HCT116 (cell line): Measurements from ENCODE around the gene SLC66A2. TPM values are rescaled to one million over a fixed set of nuclear protein-coding genes. Genes with fewer than 3 reads are reported as not detected.

Source experiments
- ATAC-seq: fragments of 200-7000 bp; cut with Tn5 transposase; 2 replicates; pipeline ENCODE4 v1.9.1; 2020; ENCODE audit warnings: mild to moderate bottlenecking, moderate library complexity
- BruUV-seq: library from RNA; stranded (reverse); fragments of 400-500 nt; replicated peaks from 2 replicates; lab custom pipeline; 2021; lab: Mats Ljungman, UMichigan
- CTCF ChIA-PET: fragments of 300-600 bp; sonication (Branson Sonifier 250); formaldehyde crosslinking; loops from one replicate; lab custom pipeline; 2021; ENCODE audit warnings: antibody characterized with exemption; lab: Charles Lee
- POLR2A ChIA-PET: fragments of 300-600, 350-600 bp; sonication (Branson Sonifier 250); formaldehyde crosslinking; loops from one replicate; lab custom pipeline; 2021; ENCODE audit warnings: antibody characterized with exemption; lab: Charles Lee
- RAD21 ChIA-PET, 2 experiments: fragments of 300-600 bp; sonication (Branson Sonifier 250); formaldehyde crosslinking; loops; one replicate each; lab custom pipeline; 2023; ENCODE audit warnings: low total read pairs in 2 of 2; ENCODE audit not compliant: uncharacterized antibody in 2 of 2, unreplicated experiment in 2 of 2, low non-redundant PET in 1 of 2; lab: Charles Lee
- DNase-seq: peaks from one replicate; pipeline ENCODE4 v3.0.0-alpha.2; 2010; ENCODE audit warnings: low read depth, low spot score
- H2AFZ ChIP-seq: fragments of 200-600 bp; shearing (Covaris generic), sonication (generic); 2 replicates; pipeline ENCODE4 v1.6.1; 2017; ENCODE audit warnings: low read depth, mixed run types, mixed read lengths, antibody characterized with exemption, low read length; ENCODE audit not compliant: poor library complexity, severe bottlenecking
- H3K27ac ChIP-seq: 2 replicates; pipeline ENCODE4 v1.5.1; 2012; ENCODE audit warnings: low read depth, low read length
- H3K27me3 ChIP-seq: fragments of 200-600 bp; sonication (generic); 2 replicates; pipeline ENCODE4 v1.6.1; 2016; ENCODE audit warnings: mixed run types, low read length, mixed read lengths; ENCODE audit not compliant: insufficient read depth
- H3K36me3 ChIP-seq, 2 experiments: fragments of 200-500 bp in 1 of 2; fragments of 200-600 bp in 1 of 2; sonication (Bioruptor generic) in 1 of 2; sonication (generic) in 1 of 2; 2 replicates each; pipeline versions ENCODE4 v1.5.1 to v1.6.1; 2014 to 2016; ENCODE audit warnings: low read length in 2 of 2, inconsistent platforms in 1 of 2, mixed read lengths in 1 of 2, mixed run types in 1 of 2; ENCODE audit not compliant: insufficient read depth in 2 of 2, control insufficient read depth in 1 of 2
- H3K4me1 ChIP-seq, 2 experiments: fragments of 200-600 bp in 1 of 2; sonication (generic) in 1 of 2; 2 replicates each; pipeline versions ENCODE4 v1.5.1 to v1.6.1; 2012 to 2017; ENCODE audit warnings: low read length in 2 of 2, inconsistent platforms in 1 of 2, mild to moderate bottlenecking in 1 of 2, mixed read lengths in 1 of 2, mixed run types in 1 of 2, moderate library complexity in 1 of 2; ENCODE audit not compliant: insufficient read depth in 2 of 2, control insufficient read depth in 1 of 2
- H3K4me2 ChIP-seq: fragments of 200-600 bp; sonication (generic); 2 replicates; pipeline ENCODE4 v1.6.1; 2017; ENCODE audit warnings: mixed run types, low read length, mixed read lengths
- H3K4me3 ChIP-seq, 2 experiments: fragments of 200-600 bp in 1 of 2; sonication (generic) in 1 of 2; replicated peaks in 1 of 2; 2 replicates each; pipeline ENCODE4 v1.5.1; 2011 to 2016; ENCODE audit warnings: low read length in 2 of 2, control low read depth in 1 of 2, low read depth in 1 of 2, mild to moderate bottlenecking in 1 of 2, mixed read lengths in 1 of 2, mixed run types in 1 of 2
- H3K79me2 ChIP-seq: fragments of 200-600 bp; sonication (generic); 2 replicates; pipeline ENCODE4 v1.6.1; 2017; ENCODE audit warnings: mild to moderate bottlenecking, mixed run types, low read length, moderate library complexity, mixed read lengths; ENCODE audit not compliant: insufficient read depth
- H3K9ac ChIP-seq: fragments of 200-600 bp; sonication (generic); 2 replicates; pipeline ENCODE4 v1.6.1; 2016; ENCODE audit warnings: low read length, mixed read lengths
- H3K9me2 ChIP-seq: fragments of 200-600 bp; sonication (generic), shearing (Covaris generic); 2 replicates; pipeline ENCODE4 v1.6.1; 2017; ENCODE audit warnings: mixed run types, mild to moderate bottlenecking, moderate library complexity; ENCODE audit not compliant: insufficient read depth
- H3K9me3 ChIP-seq, 2 experiments: fragments of 200-500 bp in 1 of 2; fragments of 200-600 bp in 1 of 2; sonication (Bioruptor generic) in 1 of 2; sonication (generic) in 1 of 2; 2 replicates each; pipeline ENCODE4 v1.6.1; 2014 to 2017; ENCODE audit warnings: low read length in 2 of 2, mixed read lengths in 2 of 2, inconsistent platforms in 1 of 2, low read depth in 1 of 2, mild to moderate bottlenecking in 1 of 2, mixed run types in 1 of 2, moderate library complexity in 1 of 2; ENCODE audit not compliant: control insufficient read depth in 1 of 2, insufficient read depth in 1 of 2
- H4K20me1 ChIP-seq: fragments of 200-600 bp; sonication (generic), shearing (Covaris generic); 2 replicates; pipeline ENCODE4 v1.6.1; 2017; ENCODE audit warnings: mixed run types, mild to moderate bottlenecking, moderate library complexity; ENCODE audit not compliant: insufficient read depth
- CBX3 ChIP-seq: IDR thresholded peaks from 2 replicates; pipeline ENCODE4 v1.6.1; 2012; ENCODE audit warnings: low read depth
- EGR1 ChIP-seq: IDR thresholded peaks from 2 replicates; pipeline ENCODE4 v1.6.1; 2012; ENCODE audit warnings: low read depth
- ELF1 ChIP-seq: IDR thresholded peaks from 2 replicates; pipeline ENCODE4 v1.6.1; 2012; ENCODE audit warnings: low read depth, borderline replicate concordance
- EZH2 ChIP-seq: fragments of 200-600 bp; sonication (generic); IDR thresholded peaks from 2 replicates; pipeline ENCODE4 v1.6.1; 2017; ENCODE audit warnings: antibody characterized with exemption, mixed run types
- FOSL1 ChIP-seq: IDR thresholded peaks from 2 replicates; pipeline ENCODE4 v1.6.1; 2012; ENCODE audit warnings: low read depth
- RAD21 ChIP-seq: IDR thresholded peaks from 2 replicates; pipeline ENCODE4 v1.6.1; 2012; ENCODE audit warnings: low read depth, mild to moderate bottlenecking
- SP1 ChIP-seq: IDR thresholded peaks from 2 replicates; pipeline ENCODE4 v1.6.1; 2012; ENCODE audit warnings: low read depth
- SRF ChIP-seq: IDR thresholded peaks from 2 replicates; pipeline ENCODE4 v1.6.1; 2012; ENCODE audit warnings: low read depth
- TCF7L2 ChIP-seq: IDR thresholded peaks from 2 replicates; pipeline ENCODE4 v1.7.0; 2011; ENCODE audit warnings: borderline replicate concordance, inconsistent platforms; ENCODE audit not compliant: insufficient read depth, insufficient read length; ENCODE audit errors: extremely low read depth
- YY1 ChIP-seq: IDR thresholded peaks from 2 replicates; pipeline ENCODE4 v1.6.1; 2011; ENCODE audit warnings: low read length, low read depth, moderate library complexity, mild to moderate bottlenecking; ENCODE audit not compliant: insufficient replicate concordance; ENCODE audit errors: extremely low read depth
- ZFX ChIP-seq: fragments of 450-650 bp; IDR thresholded peaks from 2 replicates; pipeline ENCODE4 v1.6.1; 2017
- intact Hi-C: fragments of 100-400 bp; cut with micrococcal nuclease; formaldehyde crosslinking; loops from 2 replicates; pipeline ENCODE4 v1.10.0; 2022
- total RNA-seq: library from RNA; stranded (reverse); gene quantifications from one replicate; pipeline ENCODE4 v1.2.1, GENCODE V29; 2021; ENCODE audit not compliant: unreplicated experiment
- TF ChIP-seq, protein P1 (sequence below): IDR thresholded peaks from 2 replicates; pipeline ENCODE4 v1.6.1; 2012; ENCODE audit warnings: low read depth
- TF ChIP-seq, protein P2 (sequence below): IDR thresholded peaks from 2 replicates; pipeline ENCODE4 v1.6.1; 2011; ENCODE audit warnings: mild to moderate bottlenecking, low read length, moderate library complexity; ENCODE audit not compliant: insufficient replicate concordance; ENCODE audit errors: extremely low read depth

Gene SLC66A2
- total RNA-seq, 1 experiment from 2014 or later: 44.9 TPM

DNA sequence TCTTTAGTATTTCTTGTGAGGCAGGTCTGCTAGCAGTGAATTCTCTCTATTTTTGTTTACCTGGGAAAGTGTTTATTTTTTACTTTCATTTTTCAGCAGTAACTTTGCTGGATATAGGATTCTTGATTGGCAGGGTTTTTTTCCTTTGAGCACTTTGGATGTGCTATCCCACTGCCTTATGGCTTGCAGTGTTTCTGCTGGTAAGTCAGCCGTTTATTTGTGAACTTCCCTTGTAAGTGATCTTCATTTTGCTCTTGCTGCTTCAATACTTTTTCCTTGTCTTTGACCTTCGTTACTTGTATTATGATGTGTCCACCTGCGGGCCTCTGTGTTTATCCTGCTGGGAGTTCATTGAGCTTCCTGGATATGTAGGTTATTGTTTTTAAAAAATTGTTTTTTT is 54.7 kb downstream of the SLC66A2 start:
- H3K9me3 ChIP-seq: peaks cover 15 to 31% of the 10 kb centered on the region in 2 experiments; a peak in 2 of 4 replicates
- POLR2A ChIA-PET: no interaction called here
- no peak overlapping the region for H3K27ac ChIP-seq

More for the DNA sequence above, 54.7 kb downstream of the SLC66A2 start:
- Histone ChIP-seq H3K4me2 (no peak overlapping the region), H3K36me3 (0 out of 4 replicates have a peak, but pooled peaks cover 0 to 6% of the 10 kb centered on the region in 2 experiments), H3K9me2 (no peaks in the 10 kb centered on the region), H3K79me2 (no peaks in the 10 kb centered on the region)
- BruUV-seq: no TSS peak
- TF ChIP-seq SP1 (no peak), TCF7L2 (no peak), EGR1 (no peak), ZFX (no peak), RAD21 (no peak), CBX3 (no peak), EZH2 (no peak), ELF1 (no peak), YY1 (no peak), FOSL1 (no peak), SRF (no peak)
- TF ChIP-seq, protein P1, sequence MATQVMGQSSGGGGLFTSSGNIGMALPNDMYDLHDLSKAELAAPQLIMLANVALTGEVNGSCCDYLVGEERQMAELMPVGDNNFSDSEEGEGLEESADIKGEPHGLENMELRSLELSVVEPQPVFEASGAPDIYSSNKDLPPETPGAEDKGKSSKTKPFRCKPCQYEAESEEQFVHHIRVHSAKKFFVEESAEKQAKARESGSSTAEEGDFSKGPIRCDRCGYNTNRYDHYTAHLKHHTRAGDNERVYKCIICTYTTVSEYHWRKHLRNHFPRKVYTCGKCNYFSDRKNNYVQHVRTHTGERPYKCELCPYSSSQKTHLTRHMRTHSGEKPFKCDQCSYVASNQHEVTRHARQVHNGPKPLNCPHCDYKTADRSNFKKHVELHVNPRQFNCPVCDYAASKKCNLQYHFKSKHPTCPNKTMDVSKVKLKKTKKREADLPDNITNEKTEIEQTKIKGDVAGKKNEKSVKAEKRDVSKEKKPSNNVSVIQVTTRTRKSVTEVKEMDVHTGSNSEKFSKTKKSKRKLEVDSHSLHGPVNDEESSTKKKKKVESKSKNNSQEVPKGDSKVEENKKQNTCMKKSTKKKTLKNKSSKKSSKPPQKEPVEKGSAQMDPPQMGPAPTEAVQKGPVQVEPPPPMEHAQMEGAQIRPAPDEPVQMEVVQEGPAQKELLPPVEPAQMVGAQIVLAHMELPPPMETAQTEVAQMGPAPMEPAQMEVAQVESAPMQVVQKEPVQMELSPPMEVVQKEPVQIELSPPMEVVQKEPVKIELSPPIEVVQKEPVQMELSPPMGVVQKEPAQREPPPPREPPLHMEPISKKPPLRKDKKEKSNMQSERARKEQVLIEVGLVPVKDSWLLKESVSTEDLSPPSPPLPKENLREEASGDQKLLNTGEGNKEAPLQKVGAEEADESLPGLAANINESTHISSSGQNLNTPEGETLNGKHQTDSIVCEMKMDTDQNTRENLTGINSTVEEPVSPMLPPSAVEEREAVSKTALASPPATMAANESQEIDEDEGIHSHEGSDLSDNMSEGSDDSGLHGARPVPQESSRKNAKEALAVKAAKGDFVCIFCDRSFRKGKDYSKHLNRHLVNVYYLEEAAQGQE: no peak
- TF ChIP-seq, protein P2, sequence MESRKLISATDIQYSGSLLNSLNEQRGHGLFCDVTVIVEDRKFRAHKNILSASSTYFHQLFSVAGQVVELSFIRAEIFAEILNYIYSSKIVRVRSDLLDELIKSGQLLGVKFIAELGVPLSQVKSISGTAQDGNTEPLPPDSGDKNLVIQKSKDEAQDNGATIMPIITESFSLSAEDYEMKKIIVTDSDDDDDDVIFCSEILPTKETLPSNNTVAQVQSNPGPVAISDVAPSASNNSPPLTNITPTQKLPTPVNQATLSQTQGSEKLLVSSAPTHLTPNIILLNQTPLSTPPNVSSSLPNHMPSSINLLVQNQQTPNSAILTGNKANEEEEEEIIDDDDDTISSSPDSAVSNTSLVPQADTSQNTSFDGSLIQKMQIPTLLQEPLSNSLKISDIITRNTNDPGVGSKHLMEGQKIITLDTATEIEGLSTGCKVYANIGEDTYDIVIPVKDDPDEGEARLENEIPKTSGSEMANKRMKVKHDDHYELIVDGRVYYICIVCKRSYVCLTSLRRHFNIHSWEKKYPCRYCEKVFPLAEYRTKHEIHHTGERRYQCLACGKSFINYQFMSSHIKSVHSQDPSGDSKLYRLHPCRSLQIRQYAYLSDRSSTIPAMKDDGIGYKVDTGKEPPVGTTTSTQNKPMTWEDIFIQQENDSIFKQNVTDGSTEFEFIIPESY: no peak
- TF ChIP-seq, all 23 proteins: peak for 0
- no peak for DNase-seq
- no peak overlapping the region for H3K9ac ChIP-seq
- ChIA-PET CTCF (no interaction called here), RAD21 (no interaction called here)
- no peak overlapping the region for H2AFZ ChIP-seq
- intact Hi-C loops: no loop called here
- no peaks in the 10 kb centered on the region for H3K4me1 ChIP-seq
- H3K4me3 ChIP-seq: no peak overlapping the region
- no peaks in the 10 kb centered on the region for H3K27me3 ChIP-seq
- H4K20me1 ChIP-seq: no peaks in the 10 kb centered on the region
- no peak for ATAC-seq
